NCI-H2171 (cell line): ENCODE data around the gene MADD.
"Not testable (repeated sequence)": the region's sequence is repeated elsewhere in the genome, so short reads cannot be mapped to it uniquely, and the experiment has no call there.

Experiments used
- DNase-seq: peaks from one replicate; lab custom pipeline; 2025; lab: John Stamatoyannopoulos, UW

Gene MADD

GRCh38 chr11:47318166-47318565 is 48.2 kb downstream of the MADD start:
- DNase-seq: no peak

DNA sequence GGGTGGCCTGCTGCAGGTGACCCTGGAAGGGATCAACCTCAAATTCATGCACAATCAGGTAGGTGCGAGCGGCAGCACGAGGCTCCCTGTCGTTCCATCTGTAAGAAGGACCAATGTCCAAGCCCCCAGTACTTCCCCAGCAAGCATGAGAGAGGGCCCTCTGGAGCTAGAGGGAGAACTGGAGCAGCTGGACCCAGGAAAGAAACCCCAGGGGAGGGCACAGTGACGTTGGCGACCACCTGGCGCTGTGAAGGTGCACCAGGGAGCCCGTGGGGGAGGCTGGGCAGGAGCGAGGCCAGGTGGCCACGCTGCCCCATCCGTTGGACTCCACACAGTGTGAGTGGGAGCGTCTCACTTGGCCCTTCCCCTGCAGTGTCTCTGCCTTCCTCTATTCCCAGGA is 54.6 kb downstream of the MADD start:
- no peak for DNase-seq

- no peak for DNase-seq
Measured at GRCh38 chr11:47325271-47326041, 55.5 kb downstream of the MADD start.

GRCh38 chr11:47326198-47326597 is 56.3 kb downstream of the MADD start:
- no peak for DNase-seq

- no peak for DNase-seq
Measured at GRCh38 chr11:47327025-47327424, 57.1 kb downstream of the MADD start.

DNA sequence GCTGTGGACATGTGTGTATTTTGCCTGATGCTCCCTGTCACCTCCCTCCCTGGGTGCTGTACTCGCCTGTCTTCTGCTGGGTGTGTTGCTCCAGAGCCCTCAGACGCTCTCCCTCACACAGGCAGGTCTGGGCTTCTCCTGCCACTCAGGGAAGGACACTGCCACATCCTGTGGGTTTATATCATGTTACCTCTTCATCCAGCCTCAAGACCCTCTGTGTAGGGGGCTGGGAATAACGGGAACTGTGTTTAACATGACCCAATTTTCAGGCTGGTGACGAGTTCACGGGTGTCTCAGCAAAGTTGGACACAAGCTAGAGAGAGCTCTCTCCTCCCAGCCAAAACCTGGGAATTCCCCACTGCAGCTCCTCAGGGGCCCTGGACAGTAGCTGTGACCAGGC is 58.0 kb downstream of the MADD start:
- no peak for DNase-seq

GRCh38 chr11:47328449-47329390 is 58.8 kb downstream of the MADD start:
- DNase-seq: no peak

GRCh38 chr11:47329431-47329986 is 59.6 kb downstream of the MADD start:
- DNase-seq: no peak

DNA sequence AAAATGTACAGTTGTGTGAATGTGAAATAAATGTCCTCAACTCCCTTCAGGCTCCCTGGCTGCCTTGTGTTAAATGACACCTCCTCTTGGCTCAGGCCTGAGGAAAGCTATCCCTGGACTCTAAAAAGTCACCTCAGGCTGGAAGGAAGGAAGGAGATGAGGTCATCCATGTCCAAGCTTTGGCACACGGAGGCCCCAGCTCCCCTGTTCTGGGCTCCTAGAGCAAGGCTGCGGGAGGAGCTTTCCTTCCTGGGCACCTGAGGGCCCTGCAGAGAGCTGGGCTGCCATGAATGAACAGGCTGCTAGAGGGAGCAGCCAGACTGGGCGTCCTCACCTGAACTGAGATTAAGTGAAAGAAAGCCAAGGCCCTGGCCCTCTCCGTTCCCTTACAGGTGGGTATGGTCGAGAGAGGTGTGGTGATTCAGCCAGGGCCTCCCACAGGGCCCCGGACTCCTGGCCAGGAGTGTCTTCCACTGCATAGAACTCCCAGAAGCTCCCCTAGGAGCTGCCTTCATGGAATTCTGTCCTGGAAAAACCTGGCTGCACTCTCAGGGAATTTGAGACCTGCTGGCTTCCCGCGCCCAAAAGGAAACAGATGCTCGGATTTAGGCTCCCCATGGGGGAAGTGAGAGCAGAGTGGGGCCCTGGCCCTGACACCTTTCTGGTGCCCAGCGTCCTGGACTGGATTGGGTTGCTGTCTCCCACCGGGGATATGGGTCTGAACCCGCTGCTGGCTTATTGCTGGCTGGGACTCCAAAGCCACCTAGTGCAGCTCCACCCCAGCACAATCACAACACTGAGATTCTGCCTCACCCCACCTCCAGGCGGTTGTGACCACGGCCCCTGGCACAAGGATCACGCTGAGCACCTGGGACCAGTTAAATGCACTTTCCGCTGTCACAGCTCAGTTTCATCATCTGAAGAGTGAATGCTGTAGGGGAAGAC is 60.3 kb downstream of the MADD start:
- DNase-seq: peak; percentile 62

DNA sequence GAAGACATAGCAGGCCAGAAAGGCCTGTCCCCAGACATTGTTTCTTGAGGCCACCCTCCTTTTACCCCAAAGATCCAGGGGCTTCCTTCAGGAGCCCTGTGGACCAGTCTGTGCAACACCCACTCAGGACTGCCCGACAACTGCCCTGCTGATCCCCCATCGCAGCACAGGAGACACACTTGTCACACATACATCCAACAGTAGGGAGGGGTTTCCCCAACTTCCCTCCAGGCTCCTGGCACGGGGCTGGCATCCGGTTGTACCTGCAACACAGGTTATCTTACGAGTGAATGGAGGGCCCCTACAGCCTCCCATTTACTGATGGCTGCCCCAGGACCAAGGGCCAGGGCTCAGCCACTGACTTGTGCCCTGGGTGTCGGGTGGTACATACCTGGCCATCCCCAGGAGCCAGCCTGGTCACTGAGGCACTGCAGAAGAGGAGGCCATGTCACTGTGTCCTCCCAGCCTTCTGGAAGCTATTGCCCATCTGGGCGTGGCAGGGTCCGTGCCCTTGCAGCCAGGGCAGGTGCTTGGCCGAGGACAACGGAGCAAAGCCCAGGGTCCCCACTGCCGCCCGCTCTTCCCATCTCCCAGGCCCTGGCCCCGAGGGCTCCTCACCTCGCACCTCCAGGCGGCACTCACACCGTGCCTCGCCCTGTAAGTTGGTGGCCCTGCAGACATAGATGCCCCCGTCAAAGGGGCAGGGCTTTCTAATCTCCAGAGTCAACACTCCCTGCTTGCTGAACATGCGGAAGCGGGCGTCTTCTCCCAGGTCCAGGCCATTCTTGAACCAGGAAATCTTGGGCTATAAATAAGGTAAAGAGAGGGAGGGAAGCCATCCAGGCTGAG is 61.7 kb downstream of the MADD start:
- DNase-seq: no peak

DNA sequence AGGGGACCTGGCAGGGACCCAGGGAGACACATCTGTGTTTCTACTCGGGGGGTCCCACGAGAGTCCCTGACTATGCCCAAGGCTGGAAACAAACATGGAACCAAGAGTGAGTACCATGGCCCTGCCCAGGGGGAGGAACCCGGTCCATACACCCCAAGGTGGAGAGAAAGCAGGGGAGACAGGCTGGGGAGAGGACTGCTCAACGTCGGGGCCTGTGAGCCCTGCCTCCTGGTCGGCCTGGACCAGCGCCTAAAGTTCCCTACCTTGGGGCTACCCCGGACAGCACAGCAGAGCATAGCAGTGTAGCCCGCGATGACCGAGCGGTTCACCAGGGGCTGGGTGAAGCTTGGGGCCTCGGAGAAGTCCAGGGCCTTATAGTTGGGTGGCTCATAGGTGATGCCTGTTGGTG is 62.4 kb downstream of the MADD start:
- no peak for DNase-seq

DNA sequence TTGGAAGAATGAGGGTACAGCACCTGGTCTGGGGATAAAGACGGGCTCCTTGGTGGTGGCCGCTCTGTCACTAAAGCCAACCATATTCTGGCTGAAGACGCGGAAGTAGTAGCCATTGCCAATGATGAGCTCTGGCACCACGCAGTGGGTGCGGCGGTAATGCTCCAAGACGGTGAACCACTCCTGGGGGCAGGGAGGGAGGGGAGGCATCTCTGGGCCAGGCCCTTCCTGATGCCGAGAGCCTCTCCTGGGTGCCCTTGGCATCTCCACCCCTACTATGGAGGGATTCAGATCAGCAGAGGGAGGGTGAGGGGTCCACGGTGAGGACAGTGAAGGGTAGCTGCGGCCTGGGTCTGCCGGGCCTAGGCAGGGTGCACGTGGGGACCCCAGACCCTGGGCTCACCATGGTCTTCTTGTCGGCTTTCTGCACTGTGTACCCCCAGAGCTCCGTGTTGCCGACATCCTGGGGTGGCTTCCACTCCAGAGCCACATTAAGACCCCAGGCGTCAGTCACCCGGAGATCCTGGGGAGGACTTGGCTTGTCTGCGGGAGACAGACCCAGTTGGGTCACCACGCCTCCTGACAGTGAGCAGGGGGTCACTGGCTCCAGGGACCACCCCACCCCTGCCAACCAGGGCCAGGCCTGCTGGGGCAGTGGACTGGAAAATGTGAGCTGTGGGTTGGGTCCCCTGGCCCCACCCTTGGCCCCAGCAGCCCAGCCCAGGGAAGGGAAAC is 63.0 kb downstream of the MADD start:
- no peak for DNase-seq

- no peak for DNase-seq
Measured at GRCh38 chr11:47333526-47333845, 63.6 kb downstream of the MADD start.

- no peak for DNase-seq
Measured at GRCh38 chr11:47333886-47334443, 64.0 kb downstream of the MADD start.

GRCh38 chr11:47334699-47335411 is 64.9 kb downstream of the MADD start:
- DNase-seq: not testable (repeated sequence)

DNA sequence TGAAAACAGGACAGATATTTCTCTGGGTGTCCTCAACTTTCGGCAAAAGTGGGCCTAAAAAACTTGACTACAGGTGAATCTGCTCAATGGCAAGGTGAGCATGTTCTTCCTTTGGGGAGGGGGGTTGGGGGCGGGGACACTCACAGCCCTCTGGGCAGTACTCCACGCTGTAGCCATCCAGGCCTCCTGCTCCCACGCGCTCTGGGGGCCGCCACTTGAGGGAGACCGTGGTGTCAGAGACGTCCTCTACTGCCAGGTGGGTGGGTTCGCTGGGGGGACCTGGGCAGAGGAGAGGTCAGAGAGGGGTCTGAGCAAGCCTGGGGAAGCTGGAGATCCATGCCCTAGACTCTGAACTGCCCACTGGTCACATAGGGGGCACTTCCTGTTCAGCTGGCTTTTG is 65.8 kb downstream of the MADD start:
- DNase-seq: no peak

DNA sequence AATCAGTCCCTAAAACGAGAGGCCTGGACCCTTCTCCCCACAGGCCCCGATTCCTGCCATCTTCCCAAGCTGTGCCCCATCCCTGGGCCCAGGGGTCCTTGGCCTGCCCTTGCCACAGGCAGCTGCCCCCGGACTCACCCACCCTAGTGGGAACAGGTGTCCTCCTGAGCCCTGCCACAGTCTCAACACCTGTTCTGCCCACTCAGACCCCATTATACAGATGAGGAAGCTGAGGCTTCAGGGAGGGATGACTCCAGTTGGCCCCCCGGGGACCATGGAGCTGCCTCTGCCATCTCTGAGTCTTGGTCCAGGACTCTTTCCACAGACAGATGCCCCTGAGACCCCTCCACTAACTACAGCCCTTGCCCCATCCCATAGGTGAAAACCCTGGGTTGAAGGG is 66.7 kb downstream of the MADD start:
- no peak for DNase-seq

- no peak for DNase-seq
Measured at GRCh38 chr11:47337229-47337924, 67.4 kb downstream of the MADD start.
